Thymus (tissue), 14 donors: ENCODE results near the gene IFNL2. TPM values are rescaled to one million over a fixed set of nuclear protein-coding genes. Genes with fewer than 3 reads are reported as not detected.
"Not testable (repeated sequence)": the region's sequence is repeated elsewhere in the genome, so short reads cannot be mapped to it uniquely, and the experiment has no call there.

Experiments used
- DNase-seq, 9 donors: peaks; one replicate each; pipeline ENCODE4 v3.0.0-alpha.2; 2013; ENCODE audit warnings: low spot score in 9 of 9, low read depth in 6 of 9, missing footprints in 1 of 9
- H3K27ac ChIP-seq, 2 donors: one replicate each; pipeline ENCODE4 v1.5.1; 2013; ENCODE audit warnings: control low read depth in 1 of 2, low read depth in 1 of 2, low read length in 1 of 2, mild to moderate bottlenecking in 1 of 2, moderate library complexity in 1 of 2
- H3K27me3 ChIP-seq, 2 donors: one replicate each; pipeline ENCODE4 v1.5.1; 2013; ENCODE audit warnings: low read length in 1 of 2; ENCODE audit not compliant: control insufficient read depth in 2 of 2, insufficient read depth in 1 of 2
- H3K36me3 ChIP-seq, 2 donors: one replicate each; pipeline ENCODE4 v1.5.1; 2013; ENCODE audit warnings: low read length in 1 of 2, mild to moderate bottlenecking in 1 of 2, moderate library complexity in 1 of 2; ENCODE audit not compliant: control insufficient read depth in 2 of 2, insufficient read depth in 2 of 2
- H3K4me1 ChIP-seq, 2 donors: one replicate each; pipeline ENCODE4 v1.5.1; 2013; ENCODE audit warnings: low read length in 2 of 2; ENCODE audit not compliant: control insufficient read depth in 2 of 2, insufficient read depth in 2 of 2
- H3K4me3 ChIP-seq, 2 donors: one replicate each; pipeline ENCODE4 v1.5.1; 2013; ENCODE audit warnings: low read length in 2 of 2, control low read depth in 1 of 2, mild to moderate bottlenecking in 1 of 2
- H3K9me3 ChIP-seq, 2 donors: one replicate each; pipeline ENCODE4 v1.5.1; 2013; ENCODE audit warnings: low read length in 1 of 2, mild to moderate bottlenecking in 1 of 2; ENCODE audit not compliant: control insufficient read depth in 2 of 2, insufficient read depth in 1 of 2
- WGBS: extraction: QIAGEN DNeasy Blood & Tissue Kit; methylation state at CpG from one replicate; pipeline ENCODE4 v1.1.7; 2013; 5-methylcytosine and 5-hydroxymethylcytosine counted together
- long read RNA-seq, 10 donors: transcript quantifications; one replicate each; lab custom pipeline, GENCODE V29; 2026
- polyA plus RNA-seq: library from polyadenylated mRNA; stranded (reverse); fragments of 200-250 nt; gene quantifications from one replicate; pipeline ENCODE4 v1.2.3, GENCODE V29; 2013
- total RNA-seq: library from RNA; stranded (reverse); fragments of 120-200 nt; gene quantifications from one replicate; pipeline ENCODE4 v1.2.4, GENCODE V29; 2013
- donor health status: healthy.

IFNL2 gene
- total RNA-seq: 0.14 TPM
- 0.07 TPM for polyA plus RNA-seq
- long read RNA-seq, donor 1: 0 reads
- long read RNA-seq, donor 2: 0 reads
- long read RNA-seq, donor 3: 0 reads
- long read RNA-seq, donor 4: 0 reads
- long read RNA-seq, donor 5: 0 reads
- long read RNA-seq, donor 6: 0 reads
- long read RNA-seq, donor 7: 0 reads
- long read RNA-seq, donor 8: 0 reads
- long read RNA-seq, donor 9: 0 reads
- long read RNA-seq, donor 10: 0 reads

- WGBS: no CpG with 5 or more reads among the region's 1 CpG
- H3K36me3 ChIP-seq, H3K27ac ChIP-seq, DNase-seq, H3K4me3 ChIP-seq, H3K9me3 ChIP-seq, H3K4me1 ChIP-seq: not testable (repeated sequence)
- H3K27me3 ChIP-seq: peaks cover 27 to 38% of the 10 kb centered on the region in 2 donors
These were observed at the start of gene IFNL2 for GRCh38 chr19:39268085-39268484. IFNL2 (plus strand) TSS chr19:39268396; CDS start chr19:39268569, 173 bp downstream.

- not testable (repeated sequence) for H3K4me3 ChIP-seq, H3K27me3 ChIP-seq, H3K27ac ChIP-seq, H3K4me1 ChIP-seq, H3K9me3 ChIP-seq, H3K36me3 ChIP-seq, DNase-seq
- WGBS: 74% methylated on average over 10 of the region's 10 CpGs
These were observed 49.1 kb upstream of the IFNL2 start for GRCh38 chr19:39219108-39219507.

- peak in 4 of 9 donors; percentile 9 to 40 (median 11) for DNase-seq
- no peaks in the 10 kb centered on the region for H3K9me3 ChIP-seq
- H3K27me3 ChIP-seq: peaks cover 0 to 4% of the 10 kb centered on the region in 2 donors
- H3K36me3 ChIP-seq: no peaks in the 10 kb centered on the region
- 26% methylated on average over 4 of the region's 4 CpGs for WGBS
- H3K27ac ChIP-seq: no peak overlapping the region
- no peaks in the 10 kb centered on the region for H3K4me1 ChIP-seq
- no peak overlapping the region for H3K4me3 ChIP-seq
These were observed 44.4 kb upstream of the IFNL2 start for GRCh38 chr19:39223703-39224279.

- H3K9me3 ChIP-seq: no peaks in the 10 kb centered on the region
These were observed 43.3 kb upstream of the IFNL2 start for GRCh38 chr19:39224910-39225309.

GRCh38 chr19:39230096-39230764, 38.0 kb upstream of the IFNL2 start:
- no peak overlapping the region for H3K4me3 ChIP-seq
- DNase-seq: no peak
- H3K4me1 ChIP-seq: no peaks in the 10 kb centered on the region
- H3K27ac ChIP-seq: no peak overlapping the region
- H3K9me3 ChIP-seq: no peaks in the 10 kb centered on the region
- 99% methylated on average over 2 of the region's 2 CpGs for WGBS
- H3K36me3 ChIP-seq: no peaks in the 10 kb centered on the region
- H3K27me3 ChIP-seq: peaks cover 0 to 2% of the 10 kb centered on the region in 2 donors

More at GRCh38 chr19:39224910-39225309, 43.3 kb upstream of the IFNL2 start:
- 32% methylated on average over 3 of the region's 3 CpGs for WGBS
- Histone ChIP-seq H3K36me3 (no peaks in the 10 kb centered on the region), H3K4me3 (no peak overlapping the region), H3K27ac (no peak overlapping the region), H3K27me3 (peaks cover 0 to 4% of the 10 kb centered on the region in 2 donors), H3K4me1 (no peaks in the 10 kb centered on the region)
- no peak for DNase-seq

GRCh38 chr19:39232708-39233107, 35.5 kb upstream of the IFNL2 start:
- WGBS: 97% methylated on average over 5 of the region's 5 CpGs
- DNase-seq: no peak
- H3K36me3 ChIP-seq: no peaks in the 10 kb centered on the region
- H3K4me3 ChIP-seq: no peak overlapping the region
- H3K27me3 ChIP-seq: peaks cover 0 to 4% of the 10 kb centered on the region in 2 donors
- no peaks in the 10 kb centered on the region for H3K9me3 ChIP-seq
- H3K4me1 ChIP-seq: peaks cover under 1 to 2% of the 10 kb centered on the region in 2 donors
- no peak overlapping the region for H3K27ac ChIP-seq

- Histone ChIP-seq H3K9me3 (no peaks in the 10 kb centered on the region), H3K27ac (no peak overlapping the region), H3K4me3 (no peak overlapping the region), H3K27me3 (peaks cover 0 to 4% of the 10 kb centered on the region in 2 donors), H3K4me1 (peaks cover 5 to 7% of the 10 kb centered on the region in 2 donors), H3K36me3 (no peaks in the 10 kb centered on the region)
- no peak for DNase-seq
- WGBS: 82% methylated on average over 12 of the region's 12 CpGs
These were observed 31.7 kb upstream of the IFNL2 start for GRCh38 chr19:39236527-39236926.

GRCh38 chr19:39237200-39238184, 30.7 kb upstream of the IFNL2 start:
- Histone ChIP-seq H3K27ac (no peak overlapping the region), H3K4me3 (peak overlapping the region in 1 of 2 donors; percentile 26), H3K36me3 (no peaks in the 10 kb centered on the region), H3K9me3 (no peaks in the 10 kb centered on the region), H3K27me3 (peaks cover 0 to 4% of the 10 kb centered on the region in 2 donors), H3K4me1 (peaks cover 5 to 7% of the 10 kb centered on the region in 2 donors)
- WGBS: 39% methylated on average over 22 of the region's 22 CpGs
- DNase-seq: peak in 4 of 9 donors; percentile 11 to 47 (median 24)
